DMS53 treated with DMSO at 0.1 percent for 48 hours (cell line): ENCODE data around the gene MICAL3.

Experiments used
- DNase-seq: peaks from one replicate; lab custom pipeline; 2025; ENCODE audit not compliant: unreplicated experiment; lab: John Stamatoyannopoulos, UW

The MICAL3 gene

DNA sequence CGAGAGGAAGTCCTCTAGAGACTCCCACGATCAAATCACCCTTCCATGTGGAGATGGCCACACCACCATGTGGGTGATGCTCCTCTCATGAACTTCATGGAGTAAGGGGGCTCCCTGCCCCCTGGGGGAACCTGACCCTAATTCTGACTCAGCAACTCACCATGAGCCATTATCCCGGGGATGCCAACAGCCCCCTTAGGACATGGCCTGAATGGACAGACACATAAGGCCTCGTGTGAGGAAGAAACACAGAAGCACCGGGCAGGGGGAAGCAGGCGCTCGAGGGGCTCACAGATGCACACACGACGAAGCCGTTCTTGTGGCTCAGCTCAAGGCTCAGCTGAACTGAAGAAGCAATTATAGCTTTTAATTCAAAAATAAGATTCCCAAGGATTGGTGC, 150.6 kb downstream of the MICAL3 start:
- DNase-seq, result no peak

DNA sequence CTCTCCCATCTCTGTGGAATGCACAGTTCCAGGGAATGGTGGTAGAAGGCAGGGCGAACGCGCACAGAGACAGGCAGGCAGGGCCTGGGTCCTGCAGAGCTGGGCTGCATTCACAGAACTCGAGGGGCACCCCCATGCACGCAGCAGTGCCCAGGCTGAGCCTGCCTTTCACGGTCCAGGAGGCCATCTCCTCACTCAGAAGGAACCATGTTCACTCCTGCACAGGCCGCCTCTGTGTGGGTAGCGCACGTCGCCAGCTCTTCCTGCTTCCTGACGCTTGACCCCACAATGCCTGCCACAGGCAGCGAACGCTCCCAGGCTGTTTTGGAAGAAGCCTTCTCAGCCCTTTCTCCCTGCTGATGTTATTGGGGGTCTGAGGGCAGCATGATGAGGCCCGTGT, 151.2 kb downstream of the MICAL3 start:
- no peak for DNase-seq

DNA sequence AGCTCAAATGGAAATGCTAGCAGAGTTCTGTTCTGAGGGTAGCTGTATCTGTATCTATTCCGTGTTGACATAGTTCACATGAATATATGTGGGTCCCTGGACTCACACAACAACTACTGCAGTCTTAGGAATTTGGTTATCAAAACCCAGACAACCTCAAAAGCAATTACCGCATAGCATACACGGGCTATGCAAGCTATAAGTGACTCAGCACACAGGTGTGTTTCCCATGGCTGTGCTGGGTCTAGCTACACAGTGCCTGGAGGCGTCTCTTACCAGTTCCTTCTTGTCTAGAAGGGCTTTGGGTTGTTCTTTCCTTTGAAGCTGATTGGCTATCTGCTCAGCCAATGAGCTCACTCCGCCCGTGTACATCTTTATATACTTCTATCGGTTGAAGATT, 151.9 kb downstream of the MICAL3 start:
- no peak for DNase-seq

DNA sequence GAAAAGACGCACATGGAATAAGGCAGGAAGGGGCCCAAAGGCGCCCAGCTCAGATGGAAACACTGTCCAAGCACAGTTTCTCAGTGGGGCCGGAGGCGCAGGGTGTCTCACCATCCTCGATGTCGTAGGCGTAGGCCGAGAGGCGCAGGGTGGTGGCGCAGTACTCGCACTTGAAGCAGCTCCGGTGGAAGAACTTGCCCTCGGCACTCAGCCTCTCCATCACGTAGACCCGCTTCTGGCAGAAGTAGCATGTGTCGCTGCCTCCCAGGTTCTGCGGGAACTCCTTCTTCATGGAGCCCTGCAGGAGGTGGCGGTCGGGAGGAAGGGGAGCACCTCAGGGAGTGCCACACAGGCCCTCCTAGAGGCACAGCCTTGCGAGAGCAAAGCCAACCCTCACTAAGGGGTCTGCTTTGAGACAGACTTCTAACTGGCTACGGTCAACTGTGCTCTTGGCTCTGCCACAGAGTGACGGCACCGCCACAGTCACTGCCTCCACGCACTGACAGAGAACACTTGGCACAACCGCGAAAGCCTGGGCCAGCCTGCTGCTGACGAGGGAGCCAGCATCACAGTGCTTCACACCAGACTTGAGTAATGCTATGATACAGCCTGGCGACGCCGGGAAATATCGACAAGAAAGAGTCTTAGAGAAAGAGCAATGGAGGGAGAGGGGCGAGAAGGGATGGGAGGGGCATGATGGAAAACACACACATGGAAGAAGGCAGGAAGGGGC, 152.5 kb downstream of the MICAL3 start:
- DNase-seq, result no peak

DNA sequence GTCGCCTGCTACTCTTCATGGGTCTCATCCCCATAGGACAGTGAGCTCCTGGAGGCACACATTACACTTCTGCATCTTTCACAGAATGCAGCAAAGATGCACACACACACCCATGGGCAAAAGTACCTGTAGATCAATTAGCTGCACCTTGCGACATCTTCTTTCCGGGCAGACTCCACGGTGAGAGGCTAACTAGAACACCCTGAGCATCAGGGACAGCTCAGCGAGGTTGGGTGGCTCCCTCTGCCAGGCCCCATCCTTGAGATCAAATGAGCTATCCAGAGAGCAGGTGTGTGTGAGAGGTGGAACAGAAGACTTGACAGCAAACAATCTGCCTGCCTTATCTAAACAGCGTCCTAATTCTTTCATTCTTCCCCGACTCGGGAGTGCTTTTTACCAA, 154.0 kb downstream of the MICAL3 start:
- no peak for DNase-seq

DNA sequence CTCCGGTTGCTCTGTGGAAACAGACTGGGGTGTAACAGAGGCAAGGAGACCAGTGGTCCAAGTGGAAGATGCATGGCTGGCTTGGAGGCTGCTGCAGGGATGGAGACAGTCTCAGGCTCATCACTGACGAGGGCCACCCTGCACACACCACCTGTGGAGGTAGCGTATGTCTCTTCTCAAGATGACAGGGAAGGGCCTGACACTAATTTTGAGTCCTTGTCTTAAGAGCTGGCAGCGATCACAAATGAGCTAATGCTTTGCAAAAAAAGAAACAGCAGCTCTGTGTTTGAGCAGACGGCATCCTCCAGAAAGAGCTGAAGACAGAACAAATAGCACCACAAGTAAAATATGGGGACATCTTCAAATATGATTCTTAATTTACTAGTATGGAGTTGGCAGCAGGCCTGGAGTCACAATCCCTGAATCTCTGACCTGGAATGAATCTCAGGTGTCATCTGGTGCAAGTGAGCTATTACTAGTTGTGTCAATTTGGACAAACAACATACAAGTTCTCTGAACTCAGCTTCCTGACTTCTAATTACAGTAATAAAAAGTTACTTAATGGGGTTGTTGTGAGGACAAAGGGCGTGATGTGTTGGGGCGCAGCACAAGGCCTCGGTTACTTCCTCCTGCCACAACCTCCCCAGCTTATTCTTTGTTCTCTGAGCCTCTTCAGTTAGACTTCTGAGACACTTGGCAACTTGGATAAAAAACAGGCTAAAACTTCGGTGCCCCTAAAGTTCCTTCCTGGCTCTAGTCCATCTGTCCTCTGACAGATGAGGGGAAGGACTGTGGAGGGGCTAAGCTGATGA, 154.9 kb downstream of the MICAL3 start:
- no peak for DNase-seq

DNA sequence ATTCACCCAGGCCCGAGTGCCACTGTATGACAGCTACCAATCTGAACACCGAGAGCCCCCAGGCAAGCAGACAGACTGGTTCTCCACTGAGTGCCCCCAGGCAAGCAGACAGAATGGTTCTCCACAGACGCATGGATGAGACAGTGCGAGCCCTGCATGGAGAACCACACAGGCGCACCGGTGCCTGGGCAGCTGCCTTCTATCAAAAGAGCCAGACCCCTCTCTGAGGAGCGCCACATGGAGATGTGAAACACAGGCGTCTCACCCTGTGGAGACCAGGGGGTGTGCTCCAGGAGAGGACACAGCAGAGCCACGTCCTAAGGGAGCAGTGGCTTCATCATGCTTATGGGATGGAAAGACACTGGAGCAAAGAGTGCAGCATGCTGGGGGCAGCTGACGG, 155.6 kb downstream of the MICAL3 start:
- no peak for DNase-seq

DNA sequence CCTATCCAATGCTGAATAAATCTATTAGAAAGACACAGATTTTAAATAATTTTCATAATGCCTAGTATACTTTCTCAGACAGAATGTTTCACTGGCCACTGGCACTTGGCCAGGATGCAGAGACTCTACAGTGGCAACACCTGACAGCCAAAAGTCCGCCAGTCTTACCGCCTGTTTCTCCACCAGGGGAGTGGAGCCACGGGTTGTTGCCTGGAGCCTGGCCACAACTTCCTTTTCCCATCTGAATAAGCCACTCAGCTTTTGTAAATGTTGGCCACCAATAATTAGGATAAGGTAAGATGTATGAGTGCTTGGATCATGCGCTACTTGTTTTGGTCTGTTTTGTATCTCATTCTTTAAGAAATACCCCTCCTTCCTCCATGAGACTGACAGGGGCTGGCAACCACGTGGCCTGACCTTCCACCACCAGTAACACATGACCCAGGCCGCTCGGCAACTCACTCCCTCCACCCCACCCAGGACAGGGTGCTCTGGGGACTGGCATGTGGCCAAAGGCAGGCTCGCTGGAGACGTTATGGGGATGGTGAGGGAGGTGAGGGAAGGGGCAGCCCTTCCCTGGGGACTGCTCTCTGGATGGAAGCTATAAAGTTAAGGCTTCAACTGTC, 157.1 kb downstream of the MICAL3 start:
- DNase-seq, result no peak

DNA sequence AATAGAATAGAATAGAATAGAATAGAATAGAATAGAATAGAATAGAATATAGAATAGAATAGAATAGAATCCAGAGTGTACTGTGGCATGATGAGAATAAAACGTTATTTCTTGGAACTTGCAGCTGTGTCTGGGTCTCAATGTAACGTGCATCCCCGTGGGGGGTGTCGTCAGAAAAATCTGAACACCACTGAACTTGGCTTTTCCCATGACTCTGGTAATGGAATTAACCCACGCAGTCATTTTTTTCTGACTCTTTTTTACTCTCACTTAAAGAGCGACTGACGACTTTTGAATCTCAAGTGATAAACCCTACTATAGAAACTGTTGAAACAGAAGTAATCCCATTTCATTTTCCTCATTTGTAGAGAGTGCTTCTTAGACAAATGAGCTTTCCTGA, 157.7 kb downstream of the MICAL3 start:
- DNase-seq, result no peak

DNA sequence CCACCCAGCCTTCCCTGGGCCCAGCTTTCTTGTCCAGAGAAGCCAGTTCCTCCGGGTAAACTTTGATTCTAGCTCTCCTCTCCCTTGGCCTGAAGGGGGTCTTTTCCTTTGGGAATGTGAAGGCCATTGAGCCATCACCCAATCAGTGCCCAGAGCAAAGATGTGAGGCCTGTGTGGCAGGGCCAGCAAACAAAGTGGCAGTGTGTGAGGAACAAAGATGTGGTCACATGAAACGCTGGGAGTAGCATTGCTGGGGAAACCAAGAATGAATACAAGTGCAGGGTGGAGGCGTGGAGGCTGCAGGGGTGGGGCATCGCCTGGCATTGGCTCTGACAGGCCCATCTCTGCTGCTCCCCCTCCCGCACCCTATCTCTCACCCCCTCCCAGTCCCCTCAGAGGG, 158.2 kb downstream of the MICAL3 start:
- DNase-seq, result no peak

DNA sequence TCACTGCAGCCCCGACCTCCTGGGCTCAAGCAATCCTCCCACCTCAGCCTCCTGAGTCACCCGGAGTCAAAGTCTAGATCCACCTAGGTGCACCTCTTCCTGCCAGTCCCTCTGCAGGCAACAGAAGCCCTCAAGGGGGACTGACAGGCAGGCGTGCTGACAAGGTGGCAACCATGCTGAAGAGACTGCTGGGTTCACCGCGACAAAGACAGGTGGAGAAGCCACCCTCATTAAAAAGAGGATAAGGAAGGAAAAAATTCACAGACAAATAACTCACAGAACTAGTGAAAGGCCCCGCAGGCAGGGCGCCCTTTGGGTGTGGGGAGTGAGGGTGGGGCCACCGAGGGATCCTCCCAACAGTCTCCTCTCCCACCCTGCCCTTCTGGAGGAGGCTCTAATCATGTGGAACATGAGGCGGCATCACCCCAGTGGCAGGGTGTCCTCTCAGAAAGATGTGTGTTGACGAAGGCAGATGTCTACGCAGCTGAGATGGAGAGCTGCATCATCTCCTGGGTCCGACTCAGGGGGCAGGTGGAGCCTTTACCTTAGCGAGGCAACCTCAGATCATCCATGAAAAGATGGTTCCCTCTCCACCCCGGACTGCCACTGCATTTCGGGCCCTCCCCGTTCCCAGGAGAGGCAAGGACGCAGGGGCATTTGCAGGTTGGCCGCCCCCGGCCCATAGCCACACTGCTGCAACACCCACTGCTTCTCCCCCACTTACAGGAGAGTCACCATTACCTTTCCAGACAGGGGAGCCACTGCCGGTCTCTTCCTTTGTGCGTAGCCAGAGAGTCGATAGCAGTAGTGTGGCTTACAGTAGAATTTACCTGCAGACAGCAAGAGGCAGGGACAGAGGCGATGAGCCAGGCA, 158.9 kb downstream of the MICAL3 start:
- no peak for DNase-seq

DNA sequence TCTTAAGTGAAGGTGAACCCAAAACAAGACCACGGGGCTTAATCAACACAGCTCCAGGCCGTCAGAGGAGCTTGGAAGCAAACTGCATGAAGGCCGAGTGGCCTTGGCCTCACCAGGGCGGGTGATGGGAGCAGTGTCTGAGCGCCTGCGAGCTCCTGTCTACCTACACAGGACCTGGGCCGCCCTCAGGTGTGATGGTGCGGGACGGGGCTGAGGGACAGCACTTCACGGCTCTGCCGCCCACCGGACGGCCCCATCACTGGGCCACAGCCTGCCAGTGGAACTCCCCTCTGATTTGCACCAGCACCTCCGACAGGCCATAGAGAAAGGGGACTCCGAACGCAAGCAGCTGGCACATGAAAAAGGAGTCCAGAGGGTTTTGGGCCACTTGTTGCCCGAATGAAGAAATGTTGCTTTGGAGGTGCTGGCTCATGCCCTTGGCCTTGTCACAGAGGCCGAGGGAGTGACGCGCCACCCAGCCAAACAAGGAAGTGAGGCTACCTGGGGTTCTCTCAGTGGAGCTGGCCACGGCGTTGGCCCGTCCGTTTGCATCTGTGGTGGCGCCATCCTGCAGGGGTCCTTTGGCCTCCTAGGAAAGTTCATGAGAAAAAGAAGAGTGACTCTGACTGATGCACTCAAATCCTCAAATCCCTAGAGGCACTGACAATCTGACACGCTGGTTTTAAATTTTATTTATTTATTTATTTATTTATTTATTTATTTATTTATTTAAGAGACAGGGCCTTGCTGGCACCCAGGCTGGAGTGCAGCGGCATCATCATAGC, 159.8 kb downstream of the MICAL3 start:
- DNase-seq, result no peak

DNA sequence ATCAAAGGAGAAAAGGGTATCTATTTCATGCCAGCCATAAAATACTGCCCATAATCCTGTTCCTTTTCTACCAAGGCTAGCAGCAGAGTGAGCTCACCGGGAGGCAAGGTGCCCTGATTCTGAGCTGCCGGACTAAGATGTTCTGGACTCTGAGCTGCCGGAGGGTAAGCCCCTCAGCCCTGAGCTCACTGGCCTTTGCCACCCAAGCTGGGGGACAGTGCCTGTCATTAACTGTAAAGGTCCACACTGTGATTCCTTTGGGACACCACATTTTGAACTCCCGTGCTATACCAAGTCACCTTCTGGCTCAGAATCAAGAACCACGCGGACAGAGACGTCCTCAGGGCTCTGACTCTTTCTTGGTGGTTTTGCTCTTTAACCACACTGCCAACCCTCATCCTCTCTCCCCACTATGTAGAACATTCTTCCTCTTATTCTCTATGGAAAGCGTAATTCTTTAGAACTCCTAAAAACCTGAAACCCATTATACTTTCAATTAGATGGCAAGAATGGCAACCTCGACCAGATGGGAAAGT, 161.6 kb downstream of the MICAL3 start:
- DNase-seq, result no peak

DNA sequence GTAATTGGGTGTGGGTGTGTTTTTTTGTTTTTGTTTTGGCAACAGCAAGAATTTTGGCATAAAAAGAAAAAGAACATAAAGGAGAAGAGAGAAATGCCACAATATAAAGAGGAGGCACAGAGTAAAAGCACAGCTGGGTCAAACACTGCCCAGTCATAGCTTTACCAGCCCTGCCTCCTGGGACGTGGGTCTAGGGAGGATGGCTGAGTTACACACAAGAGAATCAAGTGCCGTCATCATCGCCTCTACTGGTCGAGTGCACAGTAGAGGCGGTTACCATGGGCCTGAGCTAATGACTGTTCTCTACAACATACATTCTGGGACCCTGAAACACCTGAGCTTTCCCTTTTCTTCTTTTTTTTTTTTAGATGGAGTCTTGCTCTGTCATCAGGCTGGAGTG, 162.5 kb downstream of the MICAL3 start:
- DNase-seq, result no peak

DNA sequence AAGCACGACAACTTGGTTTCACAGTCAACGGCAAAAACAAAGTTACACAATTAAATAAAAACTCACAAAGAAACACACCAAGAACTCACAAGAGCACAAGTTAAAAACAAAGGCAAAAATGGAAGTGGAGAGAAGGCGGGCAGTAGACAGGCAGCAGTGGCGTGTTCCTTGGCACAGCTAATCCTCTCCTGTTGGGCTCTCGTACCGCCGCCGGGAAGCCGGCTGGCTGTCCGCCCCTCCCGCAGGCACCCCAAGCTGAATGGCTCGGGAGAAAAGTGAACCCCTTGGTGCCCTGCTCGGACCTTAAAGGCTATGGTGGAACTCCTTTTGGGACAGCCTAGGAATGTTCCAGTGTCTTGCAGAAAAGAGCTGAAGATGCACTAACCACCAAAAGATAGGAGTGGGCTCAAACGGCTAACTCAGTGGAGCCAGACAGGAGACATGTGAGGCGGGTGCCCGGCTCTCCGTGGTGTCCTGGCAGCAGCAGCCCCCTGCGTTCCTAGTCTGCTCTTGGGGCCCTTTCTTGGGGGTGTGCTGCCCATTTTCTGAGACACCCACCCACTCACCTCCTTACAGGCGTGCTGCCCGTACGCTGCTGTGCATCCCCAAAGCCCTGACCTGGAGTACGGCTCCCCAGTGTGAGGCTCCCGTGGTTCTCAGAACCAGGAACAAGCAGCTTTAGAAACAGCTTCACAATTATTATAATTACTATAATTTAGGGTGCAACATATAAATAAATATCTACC, 164.0 kb downstream of the MICAL3 start:
- no peak for DNase-seq

DNA sequence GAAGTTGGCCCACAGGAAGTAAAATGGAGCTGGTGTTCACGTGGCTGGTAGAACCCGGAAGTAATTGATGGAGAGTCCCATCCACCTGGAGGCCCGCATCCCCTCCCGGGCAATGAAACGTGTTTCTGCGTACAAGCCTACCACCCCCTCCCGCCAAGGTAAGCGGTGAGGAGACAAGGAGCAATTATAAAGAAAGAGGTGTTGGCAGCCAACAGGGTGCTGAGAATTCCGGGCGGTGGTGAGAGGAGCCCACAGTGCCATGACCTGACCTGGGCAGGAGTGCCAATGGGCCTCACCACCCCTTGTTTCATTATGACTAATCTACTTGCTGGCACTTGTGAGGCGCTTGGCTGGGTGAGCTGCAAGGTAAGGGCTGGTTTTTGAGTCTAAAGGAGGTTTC, 166.3 kb downstream of the MICAL3 start:
- DNase-seq, result no peak

DNA sequence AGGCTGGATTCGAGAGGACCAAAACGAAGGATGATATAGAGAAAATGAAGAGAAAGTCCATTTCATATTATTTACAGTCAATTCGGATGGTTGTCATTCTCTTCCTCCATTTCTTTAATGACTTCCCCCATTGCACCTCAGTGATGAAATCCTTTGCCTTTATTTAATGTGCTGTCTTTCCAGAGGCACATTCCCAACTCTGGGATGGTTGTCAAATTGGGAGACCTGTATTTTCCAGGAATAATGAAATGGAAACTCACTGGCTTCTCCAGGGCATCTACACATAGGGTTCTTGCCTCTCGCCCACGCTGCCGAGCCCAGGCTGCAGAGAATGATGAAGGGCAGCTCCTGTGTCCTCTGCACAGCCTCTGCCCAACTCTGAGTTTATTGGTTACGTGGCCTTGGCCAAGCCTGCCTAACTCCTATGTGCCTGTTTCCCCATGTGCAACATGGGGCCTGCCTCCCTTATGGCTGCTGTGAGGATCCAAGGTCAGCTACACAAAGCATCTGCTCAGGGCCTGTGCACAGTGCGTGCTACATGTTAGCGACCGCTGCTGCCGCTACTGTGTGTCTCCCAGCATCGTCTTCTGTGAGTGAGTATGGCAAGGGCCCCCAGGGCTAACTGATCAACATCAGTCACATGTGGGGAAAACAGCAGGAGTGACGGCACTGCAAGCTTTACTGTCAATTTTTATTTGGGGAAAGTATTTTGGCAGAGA, 168.6 kb downstream of the MICAL3 start:
- no peak for DNase-seq

DNA sequence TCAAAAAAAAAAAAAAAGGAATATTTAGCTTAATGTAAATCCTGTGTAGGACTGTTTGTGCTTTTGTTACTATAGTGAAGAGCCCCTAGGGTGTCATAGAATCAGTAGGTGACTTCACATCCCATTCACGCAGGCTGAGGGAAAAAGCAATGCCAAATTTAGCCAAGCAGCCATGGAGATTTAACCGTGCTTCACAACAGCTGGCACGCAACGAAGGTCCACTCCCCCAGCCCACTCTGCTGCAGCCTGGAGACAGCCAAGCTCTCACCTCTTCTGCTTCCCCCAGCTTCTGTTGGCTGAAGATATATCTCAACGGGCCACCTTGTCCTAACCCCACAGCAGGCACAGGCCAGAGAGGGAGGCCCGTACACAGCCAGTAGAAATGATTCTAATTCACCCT, 171.3 kb downstream of the MICAL3 start:
- no peak for DNase-seq

DNA sequence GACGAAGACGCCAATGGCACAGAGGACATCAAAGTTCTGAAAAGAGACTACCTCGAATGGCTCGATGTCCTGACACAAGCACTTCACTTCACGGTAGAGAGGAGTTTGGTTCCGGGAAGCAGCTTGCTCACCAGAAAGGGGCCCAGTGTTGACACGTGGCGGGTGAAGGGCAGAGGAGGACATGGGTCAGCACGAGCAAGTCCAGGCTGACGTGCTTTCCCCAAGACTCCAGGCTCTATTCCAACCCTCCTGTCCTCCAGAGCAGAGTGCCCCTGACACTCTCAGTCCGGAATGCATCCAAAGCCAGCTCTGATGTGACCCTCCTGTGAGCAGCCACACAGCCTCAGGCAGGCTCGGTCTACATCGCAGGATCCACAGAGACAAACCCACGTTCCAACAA, 172.6 kb downstream of the MICAL3 start:
- DNase-seq, result no peak
